ENCODE data around the gene SLC4A1.

SLC4A1 gene

DNA sequence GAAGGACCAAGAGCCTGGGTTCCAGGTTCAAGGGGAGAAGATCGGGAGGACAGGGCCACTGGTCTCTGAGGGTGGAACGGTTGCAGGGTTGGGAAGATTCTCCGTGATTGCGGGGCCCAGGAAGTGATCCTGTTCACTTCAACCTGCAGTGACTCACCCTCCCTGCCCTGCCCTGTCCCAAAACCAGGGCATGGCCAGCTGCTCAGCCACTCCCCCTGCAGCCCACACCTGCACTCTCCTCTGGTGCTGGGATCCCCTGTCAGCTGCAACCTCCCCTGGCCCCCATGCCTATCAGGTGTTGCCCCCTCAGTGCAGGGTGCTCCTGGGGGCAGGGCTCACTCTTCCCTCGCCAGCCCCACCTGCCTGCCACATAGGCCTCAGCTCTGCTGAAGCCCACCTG lies 41.5 kb upstream of the SLC4A1 start:
- Histone ChIP-seq H3K9ac (ENCODE audit: low read length) (no peak overlapping the region), H3K9me3 (ENCODE audit: low read length) (no peaks in the 10 kb centered on the region), H3K36me3 (ENCODE audit: insufficient read depth, low read length) (no peaks in the 10 kb centered on the region), H3K4me3 (ENCODE audit: low read depth in 1 of 2, low read length in 2 of 2) (no peak overlapping the region), H3K27me3 (ENCODE audit: control insufficient read depth in 1 of 2, insufficient read depth in 2 of 2, low read length in 2 of 2) (peaks cover 0 to 28% of the 10 kb centered on the region in 2 donors), H3K4me1 (ENCODE audit: insufficient read depth, low read length) (peaks cover 8% of the 10 kb centered on the region), H3K27ac (ENCODE audit: low read depth, low read length) (no peak overlapping the region)

DNA sequence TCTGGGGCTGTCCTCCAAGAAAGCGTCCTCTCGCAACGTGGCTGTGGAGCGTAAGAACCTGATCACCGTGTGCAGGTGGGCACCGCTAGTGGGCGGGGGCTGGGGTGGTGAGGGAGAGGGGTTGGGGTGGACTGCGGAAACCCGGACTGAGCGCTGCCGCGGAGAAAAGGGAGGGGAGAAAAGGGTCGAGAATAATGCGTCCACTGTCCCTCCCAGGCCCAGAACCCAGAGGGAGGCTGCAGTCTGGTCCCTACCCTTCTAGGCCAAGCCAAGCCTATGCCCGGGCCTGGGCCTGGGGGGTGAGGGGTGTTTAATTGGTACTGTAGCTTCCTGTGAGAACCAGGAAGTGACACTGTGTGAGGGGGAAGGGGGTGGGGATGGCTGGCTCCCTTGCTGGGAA lies 40.9 kb upstream of the SLC4A1 start:
- Histone ChIP-seq H3K27me3 (ENCODE audit: control insufficient read depth in 1 of 2, insufficient read depth in 2 of 2, low read length in 2 of 2) (peaks cover 0 to 22% of the 10 kb centered on the region in 2 donors), H3K9ac (ENCODE audit: low read length) (no peak overlapping the region), H3K4me3 (ENCODE audit: low read depth in 1 of 2, low read length in 2 of 2) (peak overlapping the region in 1 of 2 donors; percentile 32), H3K36me3 (ENCODE audit: insufficient read depth, low read length) (no peaks in the 10 kb centered on the region), H3K9me3 (ENCODE audit: low read length) (no peaks in the 10 kb centered on the region), H3K27ac (ENCODE audit: low read depth, low read length) (no peak overlapping the region), H3K4me1 (ENCODE audit: insufficient read depth, low read length) (peaks cover 8% of the 10 kb centered on the region)

DNA sequence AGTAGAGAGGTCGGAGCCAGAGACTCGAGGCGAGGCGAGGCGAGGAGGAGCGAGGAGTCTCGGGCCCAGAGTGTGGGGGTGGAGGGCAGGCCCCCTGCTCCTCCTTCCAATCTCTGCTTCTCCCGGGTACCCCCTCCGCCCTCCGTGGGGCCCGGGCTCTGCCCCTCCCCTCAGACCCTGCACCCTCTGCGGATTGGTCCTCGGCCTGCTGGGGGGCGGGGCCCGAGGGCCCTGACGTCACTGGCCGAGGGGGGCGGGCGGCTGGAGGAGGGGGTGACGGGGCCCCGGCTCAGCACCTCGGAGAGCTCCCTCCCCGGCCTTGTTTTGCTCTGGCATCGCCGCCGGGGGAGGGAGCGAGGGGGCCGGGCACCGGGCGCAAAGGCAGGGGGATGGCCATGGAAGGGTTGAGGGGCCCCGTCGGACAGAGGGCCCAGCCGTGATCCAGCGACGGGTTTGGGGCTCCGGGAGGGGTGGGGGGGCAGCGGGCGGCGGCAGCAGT lies 40.4 kb upstream of the SLC4A1 start, which contains the start of gene RUNDC3A:
TSS of gene RUNDC3A (plus strand) at position 282 of the 499 bp plus-strand sequence. CDS start 232 bp downstream, outside the sequence.
- Histone ChIP-seq H3K4me3 (ENCODE audit: low read depth in 1 of 2, low read length in 2 of 2) (peak within 1 kb of the TSS; percentile 32 to 60), H3K36me3 (ENCODE audit: insufficient read depth, low read length) (no peaks in the 10 kb centered on the region), H3K27me3 (ENCODE audit: control insufficient read depth in 1 of 2, insufficient read depth in 2 of 2, low read length in 2 of 2) (peaks cover 0 to 21% of the 10 kb centered on the region in 2 donors), H3K27ac (ENCODE audit: low read depth, low read length) (no peak within 1 kb of the TSS), H3K9me3 (ENCODE audit: low read length) (no peaks in the 10 kb centered on the region), H3K4me1 (ENCODE audit: insufficient read depth, low read length) (peaks cover 8% of the 10 kb centered on the region), H3K9ac (ENCODE audit: low read length) (no peak within 1 kb of the TSS)

DNA sequence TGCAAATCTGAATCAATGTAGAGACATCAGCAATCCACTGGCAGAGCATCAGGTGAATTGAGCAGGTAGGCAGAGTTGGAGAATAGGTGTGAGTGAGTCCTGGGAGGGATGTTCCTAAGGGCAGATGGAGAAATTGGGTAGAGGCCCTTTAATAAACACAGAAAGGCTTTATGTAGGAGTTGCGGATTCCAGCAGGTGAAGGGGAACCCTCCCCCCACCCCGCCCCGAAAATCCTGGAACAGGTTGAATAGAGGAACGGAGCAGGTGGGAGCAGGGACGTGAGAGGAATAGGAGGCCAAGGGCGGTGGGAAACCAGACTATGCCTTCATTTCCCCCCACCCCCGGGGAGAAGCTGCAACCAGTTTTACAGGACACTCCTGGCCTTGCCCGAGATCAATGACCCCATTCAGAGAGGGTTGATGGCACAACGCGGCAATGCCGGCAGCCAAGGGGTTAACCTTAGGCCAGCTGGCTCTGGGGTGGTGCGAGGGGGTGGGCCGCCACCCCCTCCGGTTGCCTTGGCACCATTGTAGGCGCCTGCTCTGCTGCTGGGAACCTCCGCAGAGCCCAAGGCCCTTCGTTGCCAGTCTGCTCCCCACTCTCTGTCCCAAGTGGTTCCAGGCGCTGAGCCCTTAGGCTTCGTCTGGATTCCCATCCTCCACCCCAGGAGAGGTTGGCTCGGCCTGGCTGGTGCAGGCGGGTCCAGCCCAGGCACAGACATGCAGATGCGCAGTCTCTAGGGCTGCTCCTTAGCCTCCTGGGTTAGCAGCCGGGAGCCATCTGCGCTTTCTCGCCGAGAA lies 39.7 kb upstream of the SLC4A1 start:
- Histone ChIP-seq H3K27ac (ENCODE audit: low read depth, low read length) (no peak overlapping the region), H3K4me1 (ENCODE audit: insufficient read depth, low read length) (peaks cover 8% of the 10 kb centered on the region), H3K9me3 (ENCODE audit: low read length) (no peaks in the 10 kb centered on the region), H3K36me3 (ENCODE audit: insufficient read depth, low read length) (no peaks in the 10 kb centered on the region), H3K4me3 (ENCODE audit: low read depth in 1 of 2, low read length in 2 of 2) (peak overlapping the region; percentile 25 to 60), H3K9ac (ENCODE audit: low read length) (no peak overlapping the region), H3K27me3 (ENCODE audit: control insufficient read depth in 1 of 2, insufficient read depth in 2 of 2, low read length in 2 of 2) (peaks cover 0 to 14% of the 10 kb centered on the region in 2 donors)

DNA sequence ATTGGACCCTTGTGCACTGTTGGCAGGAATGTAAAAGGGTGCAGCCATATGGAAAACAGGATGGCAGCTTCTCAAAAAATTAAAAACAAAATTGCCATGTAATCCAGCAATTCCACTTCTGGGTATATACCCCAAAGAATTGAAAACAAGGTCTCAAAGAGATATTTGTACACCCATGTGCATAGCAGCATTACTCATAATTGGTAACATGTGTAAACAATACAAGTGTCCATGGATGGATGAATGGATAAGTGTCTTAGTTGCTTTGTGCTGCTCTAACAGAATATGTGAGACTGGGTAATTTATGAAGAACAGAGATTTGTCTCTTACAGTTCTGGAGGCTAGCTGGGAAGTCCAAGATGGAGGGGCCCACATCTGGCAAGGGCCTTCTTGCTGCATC lies 36.7 kb upstream of the SLC4A1 start:
- Histone ChIP-seq H3K27me3 (ENCODE audit: control insufficient read depth in 1 of 2, insufficient read depth in 2 of 2, low read length in 2 of 2) (peaks cover 0 to 14% of the 10 kb centered on the region in 2 donors), H3K36me3 (ENCODE audit: insufficient read depth, low read length) (no peaks in the 10 kb centered on the region), H3K4me3 (ENCODE audit: low read depth in 1 of 2, low read length in 2 of 2) (no peak overlapping the region), H3K27ac (ENCODE audit: low read depth, low read length) (no peak overlapping the region), H3K4me1 (ENCODE audit: insufficient read depth, low read length) (peaks cover 8% of the 10 kb centered on the region), H3K9me3 (ENCODE audit: low read length) (no peaks in the 10 kb centered on the region), H3K9ac (ENCODE audit: low read length) (no peak overlapping the region)

DNA sequence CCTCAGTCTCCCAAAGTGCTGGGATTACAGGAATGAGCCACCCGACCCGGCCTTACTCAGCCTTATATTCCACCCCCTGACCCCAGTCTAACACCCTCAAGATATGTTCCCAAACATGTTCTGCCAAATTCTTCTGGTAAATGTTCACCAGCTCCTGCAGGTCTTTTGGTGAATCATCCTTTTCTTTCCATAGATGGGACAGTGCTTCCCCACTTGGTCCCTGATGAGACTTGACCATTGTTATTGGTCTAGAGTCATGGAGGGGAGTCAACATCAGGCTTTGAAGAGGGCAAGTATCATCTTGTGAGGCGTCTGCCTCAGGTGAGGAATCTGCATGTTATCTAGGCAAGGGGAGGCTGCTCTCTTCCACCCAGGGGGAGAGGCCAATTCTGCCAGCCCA lies 30.0 kb upstream of the SLC4A1 start:
- H3K4me3 ChIP-seq (ENCODE audit: low read depth in 1 of 2, low read length in 2 of 2) = no peak overlapping the region
- no peak overlapping the region for H3K9ac ChIP-seq (ENCODE audit: low read length)
- H3K9me3 ChIP-seq (ENCODE audit: low read length) = no peaks in the 10 kb centered on the region
- H3K4me1 ChIP-seq (ENCODE audit: insufficient read depth, low read length) = no peaks in the 10 kb centered on the region
- no peaks in the 10 kb centered on the region for H3K36me3 ChIP-seq (ENCODE audit: insufficient read depth, low read length)
- no peaks in the 10 kb centered on the region for H3K27me3 ChIP-seq (ENCODE audit: control insufficient read depth in 1 of 2, insufficient read depth in 2 of 2, low read length in 2 of 2)
- no peak overlapping the region for H3K27ac ChIP-seq (ENCODE audit: low read depth, low read length)

DNA sequence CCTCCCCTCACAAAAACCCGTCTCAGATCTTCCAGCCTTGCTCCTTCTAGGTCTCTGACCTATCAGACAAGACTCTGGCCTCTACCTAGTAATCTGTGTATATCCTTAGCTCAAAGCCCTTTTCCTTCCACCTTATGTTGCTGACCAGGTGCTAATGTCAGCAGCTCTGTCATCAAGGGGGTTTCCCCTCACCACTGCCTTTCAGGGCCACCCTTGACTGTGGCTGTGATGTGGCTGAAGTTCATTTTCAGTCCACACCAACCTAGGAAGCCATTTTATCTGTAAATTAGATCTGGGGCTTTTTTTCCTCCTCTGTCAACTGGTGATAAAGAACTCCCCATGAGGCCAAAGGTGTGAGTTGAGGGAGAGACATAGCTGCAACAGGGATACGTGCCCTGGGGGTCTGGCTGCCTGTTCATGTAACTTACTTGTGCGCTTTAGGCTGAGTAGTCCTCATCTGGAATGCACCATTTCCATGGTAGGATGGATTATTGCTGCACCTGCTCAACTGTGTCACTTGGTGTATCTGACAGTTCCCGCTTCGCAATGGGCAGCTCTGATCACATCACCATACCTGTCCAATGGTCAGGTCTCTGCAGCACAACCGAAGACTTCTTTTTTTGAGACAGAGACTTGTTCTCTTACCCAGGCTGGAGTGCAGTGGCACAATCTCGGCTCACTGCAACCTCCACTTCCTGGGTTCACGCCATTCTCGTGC lies 25.7 kb upstream of the SLC4A1 start:
- Histone ChIP-seq H3K27me3 (ENCODE audit: control insufficient read depth in 1 of 2, insufficient read depth in 2 of 2, low read length in 2 of 2) (no peaks in the 10 kb centered on the region), H3K4me3 (ENCODE audit: low read depth in 1 of 2, low read length in 2 of 2) (no peak overlapping the region), H3K9me3 (ENCODE audit: low read length) (no peaks in the 10 kb centered on the region), H3K36me3 (ENCODE audit: insufficient read depth, low read length) (no peaks in the 10 kb centered on the region), H3K27ac (ENCODE audit: low read depth, low read length) (no peak overlapping the region), H3K9ac (ENCODE audit: low read length) (no peak overlapping the region), H3K4me1 (ENCODE audit: insufficient read depth, low read length) (no peaks in the 10 kb centered on the region)

DNA sequence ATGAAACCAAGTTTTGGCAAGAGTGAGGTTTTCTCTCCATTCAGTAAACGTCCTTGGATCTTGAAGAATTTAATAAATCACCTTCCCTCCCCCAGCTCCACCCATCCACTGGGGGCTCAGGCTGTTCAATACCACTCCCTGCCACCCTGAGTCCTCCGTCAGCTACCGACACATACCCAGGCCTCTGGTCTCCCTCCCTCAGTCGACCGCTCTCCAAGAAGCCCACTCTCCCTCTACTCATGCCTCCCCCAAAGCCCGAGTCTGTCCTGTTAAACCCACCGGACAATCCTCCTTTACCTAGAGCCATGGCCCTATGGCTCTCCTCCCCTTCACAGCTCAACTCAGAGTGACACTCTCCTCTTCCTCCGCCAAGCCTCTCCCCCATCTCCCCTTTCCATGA lies 19.7 kb upstream of the SLC4A1 start:
- Histone ChIP-seq H3K9ac (ENCODE audit: low read length) (no peak overlapping the region), H3K27ac (ENCODE audit: low read depth, low read length) (no peak overlapping the region), H3K36me3 (ENCODE audit: insufficient read depth, low read length) (no peaks in the 10 kb centered on the region), H3K4me1 (ENCODE audit: insufficient read depth, low read length) (no peaks in the 10 kb centered on the region), H3K27me3 (ENCODE audit: control insufficient read depth in 1 of 2, insufficient read depth in 2 of 2, low read length in 2 of 2) (no peaks in the 10 kb centered on the region), H3K9me3 (ENCODE audit: low read length) (no peaks in the 10 kb centered on the region), H3K4me3 (ENCODE audit: low read depth in 1 of 2, low read length in 2 of 2) (no peak overlapping the region)

DNA sequence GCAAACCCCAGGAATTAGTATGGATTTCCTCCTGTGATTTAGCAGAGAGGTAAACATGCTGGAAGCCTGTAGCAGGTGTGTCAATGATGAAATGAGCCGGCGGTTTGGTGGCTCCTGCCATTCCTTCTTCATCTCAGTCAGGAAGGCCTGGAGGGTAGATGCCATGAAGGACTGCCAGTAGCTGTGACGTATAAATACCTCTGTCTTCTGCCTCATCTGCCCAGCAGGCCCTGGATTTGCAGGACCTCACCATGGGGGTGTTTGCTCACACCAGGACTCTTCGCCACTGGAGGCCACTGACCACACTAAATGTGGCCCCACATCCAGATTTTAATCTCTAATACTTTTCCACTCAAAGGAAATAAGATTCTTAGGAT lies 16.1 kb upstream of the SLC4A1 start:
- H3K9ac ChIP-seq (ENCODE audit: low read length) = no peak overlapping the region
- peaks cover 3% of the 10 kb centered on the region for H3K4me1 ChIP-seq (ENCODE audit: insufficient read depth, low read length)
- no peaks in the 10 kb centered on the region for H3K27me3 ChIP-seq (ENCODE audit: control insufficient read depth in 1 of 2, insufficient read depth in 2 of 2, low read length in 2 of 2)
- no peak overlapping the region for H3K4me3 ChIP-seq (ENCODE audit: low read depth in 1 of 2, low read length in 2 of 2)
- H3K9me3 ChIP-seq (ENCODE audit: low read length) = no peaks in the 10 kb centered on the region
- no peak overlapping the region for H3K27ac ChIP-seq (ENCODE audit: low read depth, low read length)
- H3K36me3 ChIP-seq (ENCODE audit: insufficient read depth, low read length) = no peaks in the 10 kb centered on the region

DNA sequence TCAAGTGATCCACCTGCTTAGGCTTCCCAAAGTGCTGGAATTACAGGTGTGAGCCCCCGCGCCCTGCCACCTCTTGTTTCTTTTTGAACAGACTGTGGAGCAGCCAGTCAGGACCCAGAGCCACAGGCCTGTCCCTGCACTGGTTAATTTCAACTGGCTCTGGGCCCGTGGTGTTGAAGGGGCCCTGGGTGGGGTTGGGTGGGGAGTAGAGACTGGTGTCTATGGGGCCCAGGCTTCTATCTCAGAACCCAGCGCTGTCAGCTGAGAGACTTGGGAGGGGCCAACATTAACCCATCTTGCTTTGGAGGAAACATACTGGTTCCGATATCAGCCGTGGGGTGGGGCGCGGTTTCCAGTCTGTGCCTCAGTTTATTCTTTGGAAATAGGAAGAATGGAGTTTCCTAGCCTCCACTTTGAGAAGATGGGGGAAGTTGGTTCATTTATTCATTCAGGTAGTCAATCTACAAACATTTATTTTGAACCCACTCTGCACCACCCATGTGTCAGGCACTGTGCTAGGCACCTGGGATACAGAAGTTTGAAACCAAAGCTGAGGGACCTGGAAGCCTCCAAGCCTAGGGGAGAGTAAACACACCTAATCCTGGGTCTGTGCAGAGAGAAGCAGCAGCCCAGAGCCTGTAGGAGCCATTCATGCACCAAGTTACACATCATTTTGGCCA lies 15.5 kb upstream of the SLC4A1 start:
- no peak overlapping the region for H3K9ac ChIP-seq (ENCODE audit: low read length)
- no peaks in the 10 kb centered on the region for H3K27me3 ChIP-seq (ENCODE audit: control insufficient read depth in 1 of 2, insufficient read depth in 2 of 2, low read length in 2 of 2)
- no peak overlapping the region for H3K27ac ChIP-seq (ENCODE audit: low read depth, low read length)
- no peak overlapping the region for H3K4me3 ChIP-seq (ENCODE audit: low read depth in 1 of 2, low read length in 2 of 2)
- H3K36me3 ChIP-seq (ENCODE audit: insufficient read depth, low read length) = no peaks in the 10 kb centered on the region
- no peaks in the 10 kb centered on the region for H3K9me3 ChIP-seq (ENCODE audit: low read length)
- H3K4me1 ChIP-seq (ENCODE audit: insufficient read depth, low read length) = peaks cover 3% of the 10 kb centered on the region

DNA sequence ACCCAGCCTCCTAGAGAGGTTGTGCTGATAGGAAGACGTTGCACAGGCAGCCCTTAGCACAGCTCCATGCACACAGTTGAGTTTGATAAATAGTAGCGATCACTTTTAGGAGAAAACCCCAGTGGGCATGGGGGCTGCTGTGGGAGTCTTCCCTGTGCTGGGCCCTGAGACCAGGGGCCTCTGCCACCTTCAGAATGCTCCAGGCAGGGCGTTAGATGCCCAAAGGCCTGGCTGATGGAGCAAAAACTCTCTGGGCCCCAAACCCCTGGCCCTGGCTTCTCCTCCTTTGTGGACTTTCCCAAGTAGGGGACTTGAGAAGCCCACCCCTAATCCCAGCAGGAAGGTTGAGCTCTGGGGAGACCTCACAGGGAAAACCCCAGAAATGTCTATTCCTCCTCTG lies 14.3 kb upstream of the SLC4A1 start:
- Histone ChIP-seq H3K36me3 (ENCODE audit: insufficient read depth, low read length) (no peaks in the 10 kb centered on the region), H3K9ac (ENCODE audit: low read length) (no peak overlapping the region), H3K27ac (ENCODE audit: low read depth, low read length) (no peak overlapping the region), H3K9me3 (ENCODE audit: low read length) (no peaks in the 10 kb centered on the region), H3K4me1 (ENCODE audit: insufficient read depth, low read length) (peaks cover 3% of the 10 kb centered on the region), H3K4me3 (ENCODE audit: low read depth in 1 of 2, low read length in 2 of 2) (no peak overlapping the region), H3K27me3 (ENCODE audit: control insufficient read depth in 1 of 2, insufficient read depth in 2 of 2, low read length in 2 of 2) (no peaks in the 10 kb centered on the region)

Measured in muscle layer of colon (tissue), 2 donors.